Coronary artery (tissue), 2 donors: ENCODE data around the gene MAU2.

Source experiments
- DNase-seq: peaks from one replicate; pipeline ENCODE4 v3.0.0-alpha.2; 2017; ENCODE audit warnings: low spot score
- H3K27ac ChIP-seq, 2 donors: fragments of 200-600 bp; sonication (generic); one replicate each; pipeline ENCODE4 v1.5.1; 2016 to 2019
- H3K4me3 ChIP-seq: fragments of 200-600 bp; sonication (generic); 2 replicates; pipeline ENCODE4 v1.5.1; 2016; ENCODE audit warnings: mild to moderate bottlenecking, moderate library complexity
- CTCF ChIP-seq: fragments of 200-600 bp; sonication (generic); IDR thresholded peaks from one replicate; pipeline ENCODE4 v1.5.1; 2019; ENCODE audit warnings: antibody characterized with exemption

Gene MAU2

GRCh38 chr19:19296953-19297689, 23.5 kb upstream of the MAU2 start:
- no peak overlapping the region for H3K27ac ChIP-seq
- DNase-seq: no peak
- no peak for TF ChIP-seq CTCF
- H3K4me3 ChIP-seq: no peak overlapping the region

- no peak for DNase-seq
- no peak for TF ChIP-seq CTCF
- H3K4me3 ChIP-seq: no peak overlapping the region
Observed at GRCh38 chr19:19297759-19298158, 22.9 kb upstream of the MAU2 start.

GRCh38 chr19:19300613-19301012, 20.0 kb upstream of the MAU2 start:
- Histone ChIP-seq H3K4me3 (no peak overlapping the region), H3K27ac (no peak overlapping the region)
- TF ChIP-seq CTCF: no peak
- DNase-seq: no peak

More at GRCh38 chr19:19297759-19298158, 22.9 kb upstream of the MAU2 start:
- H3K27ac ChIP-seq: no peak overlapping the region

- Histone ChIP-seq H3K27ac (no peak overlapping the region), H3K4me3 (no peak overlapping the region)
- no peak for DNase-seq
- no peak for TF ChIP-seq CTCF
Observed at GRCh38 chr19:19303411-19303810, 17.2 kb upstream of the MAU2 start.

- TF ChIP-seq CTCF: no peak
- DNase-seq: no peak
- no peak overlapping the region for H3K27ac ChIP-seq
- H3K4me3 ChIP-seq: no peak overlapping the region
Observed at GRCh38 chr19:19304186-19304965, 16.3 kb upstream of the MAU2 start.

GRCh38 chr19:19305066-19305465, 15.6 kb upstream of the MAU2 start:
- Histone ChIP-seq H3K4me3 (no peak overlapping the region), H3K27ac (no peak overlapping the region)
- no peak for TF ChIP-seq CTCF
- DNase-seq: no peak

GRCh38 chr19:19305696-19306095, 14.9 kb upstream of the MAU2 start:
- no peak for TF ChIP-seq CTCF
- Histone ChIP-seq H3K4me3 (no peak overlapping the region), H3K27ac (no peak overlapping the region)
- DNase-seq: no peak
